Measurements from ENCODE around the gene NOP10.
"Not testable (repeated sequence)": the region's sequence is repeated elsewhere in the genome, so short reads cannot be mapped to it uniquely, and the experiment has no call there.

Gene NOP10

GRCh38 chr15:34342737-34343575 is at the start of gene NOP10, which contains the start of gene NUTM1:
NOP10 (minus strand) TSS chr15:34343136; CDS start chr15:34343073, 63 bp downstream.
NUTM1 (plus strand) TSS chr15:34343315; CDS start chr15:34343697, 382 bp downstream.
- peak; percentile 84 for DNase-seq

DNA sequence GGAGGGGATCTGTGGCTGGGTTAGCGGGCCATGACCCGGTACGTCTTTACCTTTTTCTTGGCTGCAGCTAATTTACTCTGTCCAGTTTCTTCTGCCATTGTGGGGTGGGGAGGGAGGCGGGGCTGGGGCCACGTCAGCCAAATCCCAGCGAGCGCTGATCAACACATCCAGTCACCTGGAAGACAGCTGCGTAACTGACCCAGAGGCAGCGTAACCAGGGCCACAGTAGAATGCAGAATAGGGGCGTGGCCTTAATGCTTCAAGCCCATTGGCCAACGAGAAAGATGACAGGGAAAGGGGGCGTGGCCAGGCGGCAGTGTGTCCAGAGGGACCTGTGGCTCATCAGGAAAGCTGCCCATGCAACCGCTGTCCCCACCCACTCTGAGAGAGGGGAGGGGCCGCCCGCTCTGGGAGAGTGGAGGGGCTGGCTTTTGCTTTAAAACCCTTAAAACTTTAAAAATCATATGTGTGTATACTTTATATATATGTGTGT is 46.7 kb upstream of the NOP10 start:
- DNase-seq: not testable (repeated sequence)

DNA sequence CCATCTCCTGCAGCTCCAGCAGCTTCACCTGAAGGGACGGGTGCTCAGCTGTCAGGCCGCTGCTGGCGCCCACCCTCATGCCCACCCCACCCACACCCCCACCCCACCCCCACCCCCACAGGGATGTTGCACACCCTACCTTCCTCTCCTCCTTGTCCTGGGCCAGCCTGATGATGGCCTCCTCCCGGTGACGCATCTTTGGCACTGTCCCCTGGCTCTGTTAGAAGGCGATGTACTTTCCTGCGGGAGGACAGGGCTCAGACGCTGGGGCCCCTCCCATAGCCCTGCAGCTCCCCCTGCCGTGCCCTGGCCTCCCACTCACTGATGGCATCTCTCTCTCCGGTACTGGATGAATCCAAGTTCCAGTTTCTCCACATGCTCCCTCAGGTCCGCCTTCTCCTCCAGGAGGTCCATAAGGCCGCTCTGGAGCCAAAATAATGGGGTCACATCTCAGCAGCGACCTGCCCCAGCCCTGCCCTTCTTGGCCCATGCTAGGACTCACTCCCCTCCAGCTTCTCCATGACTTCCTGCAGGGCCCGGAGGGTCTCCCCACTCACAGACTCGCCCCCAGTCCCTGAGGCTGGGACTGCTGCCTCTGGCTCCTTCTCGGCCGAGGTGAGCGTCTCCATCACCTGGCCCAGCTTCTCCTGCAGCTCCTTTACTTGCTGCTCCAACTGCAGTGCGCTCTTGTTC is 39.0 kb upstream of the NOP10 start:
- not testable (repeated sequence) for DNase-seq

- DNase-seq: not testable (repeated sequence)
Observed at GRCh38 chr15:34380491-34380890, 37.6 kb upstream of the NOP10 start.

- no peak for DNase-seq
Observed at GRCh38 chr15:34376856-34377255, 33.9 kb upstream of the NOP10 start.

GRCh38 chr15:34375541-34375940 is 32.6 kb upstream of the NOP10 start:
- not testable (repeated sequence) for DNase-seq

DNA sequence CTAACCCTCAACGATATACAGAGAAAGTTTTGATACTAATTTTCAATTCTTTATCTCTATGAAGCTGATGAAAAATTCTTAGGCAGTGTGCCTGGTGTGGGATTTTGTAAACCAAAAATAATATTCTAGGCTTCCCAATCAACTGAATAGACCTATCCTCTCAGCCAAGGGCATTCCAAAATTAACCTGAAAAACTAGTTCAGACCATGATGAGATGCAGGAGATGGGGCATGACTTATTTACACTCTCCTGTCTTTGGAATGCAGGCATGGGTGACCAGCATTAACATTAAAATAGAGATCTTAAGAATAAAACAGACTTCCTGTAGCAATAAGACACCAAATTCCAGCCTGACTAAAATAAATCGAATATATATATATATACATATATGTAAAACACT is 31.9 kb upstream of the NOP10 start:
- no peak for DNase-seq

DNA sequence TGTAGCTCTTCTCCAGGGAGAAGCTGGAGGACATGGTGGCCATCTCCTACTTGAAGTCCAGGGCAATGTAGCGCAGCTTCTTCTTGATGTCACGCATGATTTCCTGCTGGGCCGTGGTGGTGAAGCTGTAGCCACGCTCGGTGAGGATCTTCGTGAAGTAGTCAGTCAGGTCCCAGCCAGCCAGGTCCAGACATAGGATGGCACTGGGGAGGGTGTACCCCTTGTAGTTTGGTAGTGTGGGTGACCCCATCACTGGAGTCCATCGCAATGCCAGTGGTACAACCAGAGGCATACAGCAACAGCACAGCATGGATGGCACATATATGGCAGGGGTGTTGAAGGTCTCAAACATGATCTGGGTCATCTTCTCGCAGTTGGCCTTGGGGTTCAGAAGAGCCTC is 31.0 kb upstream of the NOP10 start:
- DNase-seq: no peak

GRCh38 chr15:34370643-34371042 is 27.7 kb upstream of the NOP10 start:
- no peak for DNase-seq

DNA sequence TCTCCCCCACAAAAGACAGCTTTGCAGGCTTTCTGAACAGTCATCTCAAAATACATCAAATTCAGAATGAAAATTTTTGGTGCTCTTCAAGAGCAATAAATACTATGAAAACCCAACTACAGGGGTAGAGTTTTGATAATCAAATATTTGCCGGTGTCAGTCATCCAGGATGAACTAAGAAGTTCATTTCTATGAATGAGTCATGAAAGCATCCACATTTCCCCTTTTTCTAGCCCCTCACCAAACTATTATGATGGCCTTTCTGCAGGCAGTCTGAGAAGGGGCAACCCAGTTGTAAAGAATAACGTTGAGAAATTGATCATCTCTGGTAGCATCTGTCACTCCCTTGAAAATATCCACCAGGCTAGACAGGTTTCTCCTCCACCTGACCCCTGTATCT is 27.2 kb upstream of the NOP10 start:
- DNase-seq: no peak

- peak; percentile 71 for DNase-seq
Observed at GRCh38 chr15:34367101-34368081, 24.5 kb upstream of the NOP10 start, which contains the start of gene LPCAT4. LPCAT4 (minus strand) TSS chr15:34367196; CDS start chr15:34367100, 96 bp downstream.

- peak; percentile 46 for DNase-seq
Observed at GRCh38 chr15:34366271-34367065, 23.5 kb upstream of the NOP10 start.

GRCh38 chr15:34365836-34366235 is 22.9 kb upstream of the NOP10 start:
- no peak for DNase-seq

- DNase-seq: no peak
Observed at GRCh38 chr15:34365091-34365825, 22.3 kb upstream of the NOP10 start.

DNA sequence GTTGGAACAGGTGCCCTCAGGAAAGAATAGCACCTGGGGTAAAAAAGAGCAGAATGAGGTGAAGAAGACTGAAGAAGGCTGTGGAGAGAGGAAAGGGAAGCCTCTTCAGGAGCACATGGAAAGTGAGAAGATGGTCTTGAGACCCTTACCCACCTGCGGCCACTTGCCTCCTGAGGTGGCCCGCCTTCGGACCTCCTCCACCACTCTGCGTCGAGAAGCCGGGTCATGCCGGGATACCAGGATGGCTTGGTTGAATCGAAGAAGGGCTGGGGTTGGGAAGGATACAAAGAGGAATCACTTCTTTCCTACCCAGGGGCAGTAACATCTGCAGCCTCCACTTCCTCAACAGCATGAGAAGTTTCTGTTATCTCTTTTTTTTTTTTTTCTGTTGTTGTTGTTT is 21.1 kb upstream of the NOP10 start:
- no peak for DNase-seq

DNA sequence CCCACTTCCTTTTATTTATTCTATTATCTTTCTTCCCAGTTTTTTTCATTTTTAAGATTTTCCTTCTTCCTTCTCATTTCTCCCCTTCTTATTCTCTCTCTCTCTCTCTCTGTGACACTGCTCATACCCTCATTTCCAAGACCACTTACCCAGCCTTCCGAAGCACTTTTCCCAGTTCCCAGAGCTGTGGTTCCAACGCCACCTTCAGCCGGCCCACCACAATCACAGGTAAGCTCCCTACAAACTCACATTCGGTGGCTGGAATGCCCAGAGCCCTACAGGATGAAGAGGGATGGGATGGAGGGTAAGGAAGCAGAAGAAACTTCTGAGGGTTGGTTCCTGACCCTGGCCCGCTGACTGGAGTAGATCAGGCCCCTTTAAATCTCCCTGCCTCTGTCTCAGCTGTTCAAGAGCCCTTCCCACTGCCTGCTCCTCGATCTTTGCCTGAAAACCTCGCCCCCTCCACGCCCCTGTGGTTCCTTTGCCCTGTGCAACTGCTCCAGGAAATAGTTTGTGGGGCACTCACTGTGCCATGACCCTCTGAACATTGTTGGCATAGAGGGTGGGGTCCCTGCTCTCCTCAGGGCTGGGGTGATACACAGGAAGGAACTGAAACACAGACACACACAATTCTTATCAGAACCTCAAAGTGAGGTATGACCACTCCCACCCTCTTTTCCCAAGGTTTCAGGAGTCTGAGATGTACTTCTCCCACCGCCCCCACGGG is 19.3 kb upstream of the NOP10 start:
- no peak for DNase-seq

GRCh38 chr15:34361278-34361677 is 18.3 kb upstream of the NOP10 start:
- DNase-seq: no peak

DNA sequence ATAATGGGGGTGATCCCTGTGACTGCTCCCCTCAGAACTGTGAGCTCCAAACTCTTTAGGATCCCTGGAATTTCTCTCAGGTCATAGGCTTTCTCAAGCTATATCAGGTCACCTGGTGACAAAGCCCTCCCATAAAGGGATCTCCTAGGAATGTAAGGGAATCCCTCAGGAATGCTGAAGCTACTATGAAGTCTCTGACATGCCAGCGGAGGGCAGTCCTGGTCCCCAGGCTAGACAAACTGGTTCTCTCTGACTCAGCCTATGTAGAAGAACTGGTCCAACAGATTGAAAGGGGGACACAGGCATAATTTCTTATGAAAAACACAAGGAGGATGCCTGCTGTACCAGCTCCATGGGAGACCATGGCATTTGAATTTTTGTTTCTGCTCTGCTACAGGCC is 17.4 kb upstream of the NOP10 start:
- no peak for DNase-seq

DNA sequence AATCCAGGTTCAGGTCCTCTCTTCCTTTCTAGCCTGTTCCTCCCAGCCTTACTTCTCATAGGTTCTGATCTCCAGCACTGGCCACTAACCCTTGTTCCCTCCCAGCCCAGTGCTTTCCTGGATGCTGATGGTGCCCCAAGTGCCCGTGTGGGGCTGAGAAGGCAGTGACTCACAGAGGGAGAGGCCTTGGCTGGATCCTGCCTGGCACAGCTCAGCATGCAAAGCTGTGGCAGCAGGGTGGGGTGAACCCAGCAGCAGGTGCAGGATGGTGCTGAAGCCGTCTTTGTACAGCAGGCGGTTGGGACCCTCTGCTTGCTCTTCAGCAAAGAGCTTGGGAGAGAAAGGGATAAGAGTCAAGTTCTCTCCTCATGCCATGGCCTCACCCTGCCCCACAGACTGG is 16.5 kb upstream of the NOP10 start:
- DNase-seq: no peak

DNA sequence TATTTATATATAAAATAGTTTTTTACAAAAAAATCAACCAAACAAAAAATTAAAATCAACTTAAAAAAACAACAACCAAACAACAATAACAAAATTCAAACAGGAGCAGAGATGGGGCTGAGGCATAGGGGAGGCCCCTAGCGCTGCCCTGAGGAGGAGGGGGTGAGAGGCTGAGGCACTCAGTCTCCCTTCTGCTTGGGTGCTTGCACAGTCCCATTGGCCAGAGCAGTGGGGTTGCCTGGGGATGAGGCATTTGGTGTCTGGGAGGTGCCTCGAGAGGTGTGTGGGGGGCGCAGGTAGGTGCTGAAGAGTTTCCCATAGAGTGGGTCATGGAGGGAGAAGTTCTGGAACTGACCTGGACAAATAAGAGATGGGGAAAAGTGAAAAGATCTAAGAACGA is 16.0 kb upstream of the NOP10 start:
- no peak for DNase-seq
